HepG2 (cell line): ENCODE measurements around the gene TBC1D10B. TPM values are rescaled to one million over a fixed set of nuclear protein-coding genes. Genes with fewer than 3 reads are reported as not detected.
A peak's percentile ranks its signal among the peaks of the same experiment; 100 is the strongest.

ENCODE experiments used
- ATF7 ChIP-seq, 2 experiments: fragments of 450-650 bp in 1 of 2; sonication (generic) in 1 of 2; formaldehyde crosslinking in 1 of 2; IDR thresholded peaks; 2 replicates each; pipeline versions ENCODE4 v1.4.0 to v1.6.1; 2016 to 2020; ENCODE audit warnings: antibody characterized with exemption in 1 of 2, mild to moderate bottlenecking in 1 of 2, missing genetic modification reagents in 1 of 2
- CC2D1A ChIP-seq: sonication (generic); formaldehyde crosslinking; IDR thresholded peaks from 2 replicates; pipeline ENCODE4 v1.8.1; 2023; ENCODE audit warnings: mild to moderate bottlenecking, missing genetic modification reagents
- EP300 ChIP-seq, 3 experiments: sonication (generic) in 1 of 3; formaldehyde crosslinking in 1 of 3; IDR thresholded peaks; 2 replicates each; pipeline versions ENCODE4 v1.5.1 to v1.6.1; 2011 to 2020; ENCODE audit warnings: low read depth in 2 of 3, low read length in 2 of 3, borderline replicate concordance in 1 of 3, improper control_type of control experiment in 1 of 3, mild to moderate bottlenecking in 1 of 3, missing genetic modification reagents in 1 of 3, moderate library complexity in 1 of 3
- ETV6 ChIP-seq: sonication (generic); formaldehyde crosslinking; conservative IDR thresholded peaks from 2 replicates; pipeline ENCODE4 v1.4.0; 2020; ENCODE audit warnings: missing genetic modification reagents
- FOXM1 ChIP-seq: sonication (generic); formaldehyde crosslinking; IDR thresholded peaks from 2 replicates; pipeline ENCODE4 v1.5.0; 2020; ENCODE audit warnings: missing genetic modification reagents
- GATA4 ChIP-seq: sonication (generic); IDR thresholded peaks from 2 replicates; pipeline ENCODE4 v1.6.1; 2016; ENCODE audit warnings: antibody characterized with exemption, low read depth, borderline replicate concordance
- KLF9 ChIP-seq: IDR thresholded peaks from 2 replicates; pipeline ENCODE4 v1.6.1; 2016; ENCODE audit warnings: low read depth
- MXD4 ChIP-seq: IDR thresholded peaks from 2 replicates; pipeline ENCODE4 v1.6.1; 2016; ENCODE audit warnings: mild to moderate bottlenecking, missing biosample characterization, missing genetic modification reagents
- NFKB2 ChIP-seq: sonication (generic); formaldehyde crosslinking; IDR thresholded peaks from 2 replicates; pipeline ENCODE4 v1.4.0; 2020; ENCODE audit warnings: missing genetic modification reagents, borderline replicate concordance
- RBM39 ChIP-seq: fragments of 200-400 bp; formaldehyde crosslinking; IDR thresholded peaks from one replicate; pipeline ENCODE4 v1.6.1; 2018; ENCODE audit warnings: antibody characterized with exemption, mild to moderate bottlenecking, low read depth, low read length; ENCODE audit not compliant: poor library complexity, severe bottlenecking
- U2AF1 ChIP-seq: fragments of 200-400 bp; formaldehyde crosslinking; optimal IDR thresholded peaks from 2 replicates; pipeline ENCODE3; 2017; ENCODE audit warnings: mild to moderate bottlenecking, low read depth, low read length
- ZBTB20 ChIP-seq: sonication (generic); formaldehyde crosslinking; IDR thresholded peaks from 2 replicates; pipeline ENCODE4 v1.8.1; 2023; ENCODE audit warnings: missing genetic modification reagents, low read depth, mild to moderate bottlenecking, borderline replicate concordance
- ZNF234 ChIP-seq: sonication (generic); formaldehyde crosslinking; conservative IDR thresholded peaks from 2 replicates; pipeline ENCODE4 v1.5.1; 2020; ENCODE audit warnings: mild to moderate bottlenecking, missing genetic modification reagents
- ZNF788 ChIP-seq: sonication (generic); formaldehyde crosslinking; IDR thresholded peaks from 2 replicates; pipeline ENCODE4 v1.5.0; 2020; ENCODE audit warnings: mild to moderate bottlenecking, missing genetic modification reagents, borderline replicate concordance
- ZSCAN30 ChIP-seq: sonication (generic); formaldehyde crosslinking; IDR thresholded peaks from 2 replicates; pipeline ENCODE4 v1.5.0; 2020; ENCODE audit warnings: mild to moderate bottlenecking, missing genetic modification reagents
- polyA plus RNA-seq, 8 experiments: library from polyadenylated mRNA; depleted of rRNA in 3 of 8; stranded (reverse) in 7 of 8; unstranded in 1 of 8; fragments of >200 nt; fragmentation: Illumina TruSeq in 4 of 8; extraction: Trizol in 4 of 8; gene quantifications; 2 replicates each; pipeline versions ENCODE4 v1.2.1 to v1.2.3, GENCODE V29; 2011 to 2016; ENCODE audit warnings: low read depth in 4 of 8, missing spikeins in 1 of 8, mixed read lengths in 1 of 8; ENCODE audit not compliant: insufficient read depth in 1 of 8
- total RNA-seq, 5 experiments: library from RNA; depleted of rRNA; stranded (reverse); fragments of >200 nt; fragmentation: Illumina TruSeq; extraction: Trizol; gene quantifications; 2 replicates each; pipeline ENCODE4 v1.2.3, GENCODE V29; 2016; ENCODE audit warnings: low read depth in 1 of 5
- TF ChIP-seq, protein P1 (sequence below): sonication (generic); formaldehyde crosslinking; IDR thresholded peaks from 2 replicates; pipeline ENCODE4 v1.8.1; 2022; ENCODE audit warnings: low read depth, mild to moderate bottlenecking, missing genetic modification reagents
- TF ChIP-seq, protein P2 (sequence below): sonication (generic); formaldehyde crosslinking; IDR thresholded peaks from 2 replicates; pipeline ENCODE4 v1.4.0; 2020; ENCODE audit warnings: mild to moderate bottlenecking, missing genetic modification reagents
- TF ChIP-seq, protein P3 (sequence below): sonication (generic); formaldehyde crosslinking; IDR thresholded peaks from 2 replicates; pipeline ENCODE4 v1.9.0; 2021; ENCODE audit warnings: missing genetic modification reagents, borderline replicate concordance
- TF ChIP-seq, protein P4 (sequence below): sonication (generic); formaldehyde crosslinking; IDR thresholded peaks from 2 replicates; pipeline ENCODE4 v1.4.0; 2020; ENCODE audit warnings: missing genetic modification reagents

TBC1D10B gene
- total and polyA plus RNA-seq, 2 of the 13 experiments (the other 11 are each of a cell fraction or from before 2014, with no cell fraction given): 15.7 to 24.8 TPM

DNA sequence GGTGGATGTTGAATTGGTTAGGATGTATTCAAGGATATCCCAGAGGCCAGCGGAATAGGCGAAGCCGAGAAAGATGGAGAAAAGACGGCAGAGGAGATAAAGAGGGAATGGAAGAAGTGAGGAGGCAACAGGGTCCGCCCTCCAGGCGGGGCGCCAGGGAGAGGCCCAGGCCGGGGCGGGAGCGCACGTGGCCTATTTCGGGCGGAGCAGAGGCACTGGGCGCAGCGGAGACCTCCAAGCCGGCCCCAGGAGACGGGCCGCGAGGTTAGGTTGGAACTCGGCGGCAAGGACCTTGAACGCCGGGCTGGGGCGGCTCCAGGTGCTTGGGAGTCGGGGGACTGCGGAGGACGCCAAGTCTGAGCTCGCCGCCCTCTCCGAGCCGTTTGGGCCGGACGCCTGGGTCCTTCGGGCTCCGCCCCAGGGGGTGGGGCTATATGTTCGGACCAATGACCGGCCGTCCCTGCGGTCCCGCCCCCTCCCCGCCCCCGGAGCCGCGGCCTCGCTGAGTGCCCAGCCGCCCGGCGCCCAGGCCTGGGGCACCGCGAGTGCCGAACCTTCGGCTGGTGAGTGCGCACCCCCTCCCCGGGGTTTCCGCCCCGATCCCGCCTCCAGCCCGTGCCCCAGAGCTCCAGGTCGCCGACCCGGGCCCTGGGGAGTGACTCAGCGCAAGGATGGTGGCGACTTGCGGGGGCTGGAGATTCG is 37.0 kb upstream of the TBC1D10B start, which contains the start of gene ZNF771 (continued):
- TF ChIP-seq, protein P1, sequence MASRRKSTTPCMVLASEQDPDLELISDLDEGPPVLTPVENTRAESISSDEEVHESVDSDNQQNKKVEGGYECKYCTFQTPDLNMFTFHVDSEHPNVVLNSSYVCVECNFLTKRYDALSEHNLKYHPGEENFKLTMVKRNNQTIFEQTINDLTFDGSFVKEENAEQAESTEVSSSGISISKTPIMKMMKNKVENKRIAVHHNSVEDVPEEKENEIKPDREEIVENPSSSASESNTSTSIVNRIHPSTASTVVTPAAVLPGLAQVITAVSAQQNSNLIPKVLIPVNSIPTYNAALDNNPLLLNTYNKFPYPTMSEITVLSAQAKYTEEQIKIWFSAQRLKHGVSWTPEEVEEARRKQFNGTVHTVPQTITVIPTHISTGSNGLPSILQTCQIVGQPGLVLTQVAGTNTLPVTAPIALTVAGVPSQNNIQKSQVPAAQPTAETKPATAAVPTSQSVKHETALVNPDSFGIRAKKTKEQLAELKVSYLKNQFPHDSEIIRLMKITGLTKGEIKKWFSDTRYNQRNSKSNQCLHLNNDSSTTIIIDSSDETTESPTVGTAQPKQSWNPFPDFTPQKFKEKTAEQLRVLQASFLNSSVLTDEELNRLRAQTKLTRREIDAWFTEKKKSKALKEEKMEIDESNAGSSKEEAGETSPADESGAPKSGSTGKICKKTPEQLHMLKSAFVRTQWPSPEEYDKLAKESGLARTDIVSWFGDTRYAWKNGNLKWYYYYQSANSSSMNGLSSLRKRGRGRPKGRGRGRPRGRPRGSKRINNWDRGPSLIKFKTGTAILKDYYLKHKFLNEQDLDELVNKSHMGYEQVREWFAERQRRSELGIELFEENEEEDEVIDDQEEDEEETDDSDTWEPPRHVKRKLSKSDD (CRISPR knock-in tag): peak; percentile 65
- no peak for TF ChIP-seq GATA4
- no peak for TF ChIP-seq ZSCAN30 (CRISPR knock-in tag)
- TF ChIP-seq ZBTB20: peak; percentile 89; the same call in 1 of the 2 replicates
- TF ChIP-seq CC2D1A (CRISPR knock-in tag): no peak
- TF ChIP-seq ATF7 (IDR thresholded peaks at IDR 0.05): no peak
- 0 out of 2 replicates have a peak, but pooled peaks have one; percentile 11 for TF ChIP-seq ATF7 (CRISPR knock-in tag; IDR thresholded peaks at IDR 0.05)
- TF ChIP-seq RBM39: peak; percentile 97
- TF ChIP-seq, protein P2, sequence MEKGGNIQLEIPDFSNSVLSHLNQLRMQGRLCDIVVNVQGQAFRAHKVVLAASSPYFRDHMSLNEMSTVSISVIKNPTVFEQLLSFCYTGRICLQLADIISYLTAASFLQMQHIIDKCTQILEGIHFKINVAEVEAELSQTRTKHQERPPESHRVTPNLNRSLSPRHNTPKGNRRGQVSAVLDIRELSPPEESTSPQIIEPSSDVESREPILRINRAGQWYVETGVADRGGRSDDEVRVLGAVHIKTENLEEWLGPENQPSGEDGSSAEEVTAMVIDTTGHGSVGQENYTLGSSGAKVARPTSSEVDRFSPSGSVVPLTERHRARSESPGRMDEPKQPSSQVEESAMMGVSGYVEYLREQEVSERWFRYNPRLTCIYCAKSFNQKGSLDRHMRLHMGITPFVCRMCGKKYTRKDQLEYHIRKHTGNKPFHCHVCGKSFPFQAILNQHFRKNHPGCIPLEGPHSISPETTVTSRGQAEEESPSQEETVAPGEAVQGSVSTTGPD (CRISPR knock-in tag): 0 out of 2 replicates have a peak, but pooled peaks have one; percentile 19
- peak; percentile 94 for TF ChIP-seq ZNF788
- peak; percentile 73 for TF ChIP-seq ETV6 (CRISPR knock-in tag)
- TF ChIP-seq, protein P3, sequence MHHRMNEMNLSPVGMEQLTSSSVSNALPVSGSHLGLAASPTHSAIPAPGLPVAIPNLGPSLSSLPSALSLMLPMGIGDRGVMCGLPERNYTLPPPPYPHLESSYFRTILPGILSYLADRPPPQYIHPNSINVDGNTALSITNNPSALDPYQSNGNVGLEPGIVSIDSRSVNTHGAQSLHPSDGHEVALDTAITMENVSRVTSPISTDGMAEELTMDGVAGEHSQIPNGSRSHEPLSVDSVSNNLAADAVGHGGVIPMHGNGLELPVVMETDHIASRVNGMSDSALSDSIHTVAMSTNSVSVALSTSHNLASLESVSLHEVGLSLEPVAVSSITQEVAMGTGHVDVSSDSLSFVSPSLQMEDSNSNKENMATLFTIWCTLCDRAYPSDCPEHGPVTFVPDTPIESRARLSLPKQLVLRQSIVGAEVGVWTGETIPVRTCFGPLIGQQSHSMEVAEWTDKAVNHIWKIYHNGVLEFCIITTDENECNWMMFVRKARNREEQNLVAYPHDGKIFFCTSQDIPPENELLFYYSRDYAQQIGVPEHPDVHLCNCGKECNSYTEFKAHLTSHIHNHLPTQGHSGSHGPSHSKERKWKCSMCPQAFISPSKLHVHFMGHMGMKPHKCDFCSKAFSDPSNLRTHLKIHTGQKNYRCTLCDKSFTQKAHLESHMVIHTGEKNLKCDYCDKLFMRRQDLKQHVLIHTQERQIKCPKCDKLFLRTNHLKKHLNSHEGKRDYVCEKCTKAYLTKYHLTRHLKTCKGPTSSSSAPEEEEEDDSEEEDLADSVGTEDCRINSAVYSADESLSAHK (CRISPR knock-in tag): no peak
- TF ChIP-seq, protein P4, sequence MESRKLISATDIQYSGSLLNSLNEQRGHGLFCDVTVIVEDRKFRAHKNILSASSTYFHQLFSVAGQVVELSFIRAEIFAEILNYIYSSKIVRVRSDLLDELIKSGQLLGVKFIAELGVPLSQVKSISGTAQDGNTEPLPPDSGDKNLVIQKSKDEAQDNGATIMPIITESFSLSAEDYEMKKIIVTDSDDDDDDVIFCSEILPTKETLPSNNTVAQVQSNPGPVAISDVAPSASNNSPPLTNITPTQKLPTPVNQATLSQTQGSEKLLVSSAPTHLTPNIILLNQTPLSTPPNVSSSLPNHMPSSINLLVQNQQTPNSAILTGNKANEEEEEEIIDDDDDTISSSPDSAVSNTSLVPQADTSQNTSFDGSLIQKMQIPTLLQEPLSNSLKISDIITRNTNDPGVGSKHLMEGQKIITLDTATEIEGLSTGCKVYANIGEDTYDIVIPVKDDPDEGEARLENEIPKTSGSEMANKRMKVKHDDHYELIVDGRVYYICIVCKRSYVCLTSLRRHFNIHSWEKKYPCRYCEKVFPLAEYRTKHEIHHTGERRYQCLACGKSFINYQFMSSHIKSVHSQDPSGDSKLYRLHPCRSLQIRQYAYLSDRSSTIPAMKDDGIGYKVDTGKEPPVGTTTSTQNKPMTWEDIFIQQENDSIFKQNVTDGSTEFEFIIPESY (CRISPR knock-in tag): peak; percentile 7; the same call in 1 of the 2 replicates
- no peak for TF ChIP-seq EP300 (IDR thresholded peaks at IDR 0.05; ENCODE audit: low read depth in 2 of 2, low read length in 2 of 2)
- peak; percentile 41; the same call in 1 of the 2 replicates for TF ChIP-seq EP300 (CRISPR knock-in tag; IDR thresholded peaks at IDR 0.05; ENCODE audit: borderline replicate concordance)
- TF ChIP-seq MXD4 (CRISPR knock-in tag): peak; percentile 98
- peak; percentile 70; the same call in 1 of the 2 replicates for TF ChIP-seq KLF9
- TF ChIP-seq NFKB2: peak; percentile 91; the same call in 1 of the 2 replicates
- TF ChIP-seq FOXM1: no peak
- 0 out of 2 replicates have a peak, but pooled peaks have one; percentile 78 for TF ChIP-seq ZNF234 (CRISPR knock-in tag)
- TF ChIP-seq U2AF1: peak; percentile 60
